HuH-7 (cell line): ENCODE measurements around the gene MTSS2.
"Not testable (repeated sequence)": the region's sequence is repeated elsewhere in the genome, so short reads cannot be mapped to it uniquely, and the experiment has no call there.

Source experiments
- DNase-seq: peaks from one replicate; pipeline ENCODE4 v3.0.0; 2011; ENCODE audit warnings: low spot score

The MTSS2 gene

DNA sequence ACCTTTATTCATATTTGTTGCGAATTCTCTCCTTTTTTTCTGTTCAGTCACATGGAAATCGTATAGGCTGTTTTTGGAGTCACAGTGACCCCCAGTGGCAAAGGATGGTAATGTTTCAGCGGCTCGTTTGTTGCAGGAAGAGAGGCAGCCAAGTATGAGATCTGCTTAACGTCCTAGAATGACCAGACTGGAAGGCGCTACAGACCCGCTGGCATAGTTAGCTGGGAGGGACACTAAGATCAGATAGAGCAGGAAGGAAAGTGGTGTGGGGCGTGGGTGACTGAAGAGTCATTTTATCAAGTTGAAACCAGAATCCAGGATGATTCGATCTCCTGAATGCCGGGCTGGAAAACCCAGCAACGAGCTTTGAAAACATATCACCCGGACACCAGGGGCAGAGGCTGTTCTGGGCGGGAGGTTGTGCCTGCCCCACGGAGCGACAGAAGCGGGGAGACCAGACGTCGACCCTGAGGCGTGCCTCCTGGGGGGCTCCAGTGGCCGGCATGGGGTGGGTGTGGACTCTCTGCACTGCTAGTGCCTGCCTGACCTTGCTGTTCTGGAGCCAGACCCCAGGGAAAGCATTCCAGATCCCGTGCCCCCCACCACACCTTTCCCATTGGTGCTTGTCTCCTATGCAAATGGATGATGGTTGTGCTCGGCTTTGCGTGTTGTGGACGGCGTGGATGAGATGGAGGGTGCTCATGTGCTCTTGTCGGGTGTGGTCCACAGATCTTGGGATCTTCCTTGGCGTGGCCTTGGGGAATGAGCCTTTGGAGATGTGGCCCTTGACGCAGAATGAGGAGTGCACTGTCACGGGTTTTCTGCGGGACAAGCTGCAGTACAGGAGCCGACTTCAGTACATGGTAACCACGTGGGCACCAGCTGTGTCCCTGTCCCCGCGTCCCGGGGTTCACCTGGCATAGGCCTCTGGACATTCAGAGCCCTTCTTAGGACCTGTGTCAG, 31.8 kb downstream of the MTSS2 start:
- peak; percentile 82 for DNase-seq

DNA sequence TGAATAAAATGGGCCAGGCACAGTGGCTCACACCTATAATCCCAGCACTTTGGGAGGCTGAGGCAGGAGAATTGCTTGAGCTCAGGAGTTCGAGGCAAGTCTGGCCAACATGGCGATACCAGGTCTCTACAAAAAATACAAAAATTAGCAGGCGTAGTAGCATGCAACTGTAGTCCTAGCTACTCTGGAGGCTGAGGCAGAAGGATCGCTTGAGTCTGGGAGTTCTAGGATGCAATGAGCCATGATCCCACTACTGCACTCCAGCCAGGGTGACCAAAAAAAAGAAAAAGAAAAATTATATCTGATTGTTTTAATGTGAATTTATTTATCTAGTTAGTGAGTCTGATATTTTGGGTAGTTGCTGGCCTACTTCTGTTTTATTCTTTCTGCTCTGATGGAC, 32.4 kb downstream of the MTSS2 start:
- DNase-seq, result no peak

DNA sequence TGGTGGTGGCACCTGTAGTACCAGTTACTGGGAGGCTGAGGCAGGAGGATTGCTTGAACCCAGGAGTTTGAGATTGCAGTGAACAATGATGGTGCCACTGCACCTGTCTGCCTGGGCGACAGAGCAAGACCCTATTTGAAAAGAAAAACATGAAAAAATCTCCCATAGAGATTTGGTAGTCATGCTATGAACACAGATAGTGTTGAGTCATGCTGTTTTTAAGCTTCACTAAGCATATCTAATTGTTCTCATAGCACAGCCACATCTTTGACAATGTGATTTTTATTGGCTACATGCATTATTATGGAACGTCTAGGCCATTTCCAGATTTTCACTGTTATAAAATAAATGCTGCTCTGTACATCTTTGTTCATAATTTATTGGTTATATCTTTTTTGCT, 33.5 kb downstream of the MTSS2 start:
- DNase-seq, result no peak

DNA sequence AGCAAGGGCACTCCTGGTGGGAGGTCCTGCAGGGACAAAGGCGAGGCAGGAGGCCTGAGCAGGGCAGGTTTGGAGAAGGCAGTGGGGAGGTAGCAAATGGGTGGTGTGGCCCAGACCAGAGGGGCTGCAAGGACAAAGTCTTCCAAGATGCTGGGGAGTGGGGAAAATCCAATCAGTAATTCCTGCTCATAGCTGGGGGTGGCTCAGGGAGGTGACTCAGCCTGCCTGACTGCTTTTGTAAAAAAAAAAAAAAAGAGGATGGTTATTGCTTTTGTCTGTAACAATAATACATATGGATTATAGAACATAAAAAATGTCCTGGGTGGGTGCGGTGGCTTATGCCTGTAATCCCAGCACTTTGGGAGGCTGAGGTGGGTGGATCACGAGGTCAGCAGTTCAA, 34.3 kb downstream of the MTSS2 start:
- DNase-seq, result no peak

DNA sequence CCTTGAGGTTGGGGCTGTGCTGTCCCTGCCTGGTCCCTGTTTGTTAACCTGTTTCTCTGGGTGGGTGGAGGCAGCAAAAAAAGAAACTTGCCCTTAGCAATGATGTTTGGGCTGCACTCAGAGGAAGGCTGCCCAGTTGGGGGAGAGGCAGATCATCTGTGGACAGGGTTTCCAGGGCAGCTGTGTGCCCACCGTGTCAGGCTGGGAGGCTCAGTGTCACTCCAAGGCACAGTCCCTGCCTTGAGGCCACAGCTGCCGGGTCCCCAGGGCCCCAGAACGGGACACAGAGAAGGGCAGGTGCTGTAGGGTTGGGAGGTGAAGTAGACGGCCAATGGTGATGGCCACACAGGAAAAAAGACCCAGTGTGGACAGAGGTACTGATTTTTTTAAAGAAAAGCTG, 35.6 kb downstream of the MTSS2 start:
- DNase-seq, result no peak

DNA sequence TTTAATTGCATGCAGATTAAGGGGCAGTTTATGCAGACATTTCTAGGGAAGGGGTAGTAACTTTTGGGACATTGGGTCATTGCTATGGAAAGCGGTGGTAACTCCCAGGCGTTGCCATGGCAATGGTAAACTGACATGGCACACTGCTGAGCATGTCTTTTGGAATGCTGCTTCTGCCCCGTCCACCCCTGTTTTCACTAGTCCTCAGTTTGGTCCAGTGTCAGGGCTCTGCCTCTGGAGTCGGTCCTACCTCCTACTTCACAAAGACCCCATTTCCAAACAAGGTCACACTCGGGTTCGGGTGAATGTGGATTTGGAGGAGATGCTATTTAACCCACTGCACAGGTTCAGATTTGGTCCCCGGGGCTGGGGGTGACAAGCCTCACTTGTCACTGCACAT, 36.6 kb downstream of the MTSS2 start:
- no peak for DNase-seq

DNA sequence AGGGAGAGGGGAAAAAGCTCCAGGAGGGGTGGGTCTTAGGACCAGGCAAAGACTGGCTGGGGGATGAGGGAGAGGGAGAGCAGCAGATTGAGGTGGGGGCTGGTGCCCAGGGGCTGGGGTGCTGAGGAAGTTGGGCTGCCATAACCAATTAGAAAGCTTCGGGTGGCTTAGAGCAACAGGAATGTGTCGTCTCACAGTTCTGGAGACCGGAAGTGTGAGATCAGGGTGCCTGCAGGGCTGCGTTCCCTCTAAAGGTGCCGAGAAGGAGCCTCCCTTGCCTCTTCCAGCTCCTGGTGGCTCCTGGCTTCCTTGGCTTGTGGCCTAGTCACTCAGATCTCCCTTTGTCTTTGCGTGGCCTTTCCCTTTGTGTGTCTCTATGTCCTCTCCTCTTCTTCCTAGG, 37.2 kb downstream of the MTSS2 start:
- DNase-seq, result no peak

DNA sequence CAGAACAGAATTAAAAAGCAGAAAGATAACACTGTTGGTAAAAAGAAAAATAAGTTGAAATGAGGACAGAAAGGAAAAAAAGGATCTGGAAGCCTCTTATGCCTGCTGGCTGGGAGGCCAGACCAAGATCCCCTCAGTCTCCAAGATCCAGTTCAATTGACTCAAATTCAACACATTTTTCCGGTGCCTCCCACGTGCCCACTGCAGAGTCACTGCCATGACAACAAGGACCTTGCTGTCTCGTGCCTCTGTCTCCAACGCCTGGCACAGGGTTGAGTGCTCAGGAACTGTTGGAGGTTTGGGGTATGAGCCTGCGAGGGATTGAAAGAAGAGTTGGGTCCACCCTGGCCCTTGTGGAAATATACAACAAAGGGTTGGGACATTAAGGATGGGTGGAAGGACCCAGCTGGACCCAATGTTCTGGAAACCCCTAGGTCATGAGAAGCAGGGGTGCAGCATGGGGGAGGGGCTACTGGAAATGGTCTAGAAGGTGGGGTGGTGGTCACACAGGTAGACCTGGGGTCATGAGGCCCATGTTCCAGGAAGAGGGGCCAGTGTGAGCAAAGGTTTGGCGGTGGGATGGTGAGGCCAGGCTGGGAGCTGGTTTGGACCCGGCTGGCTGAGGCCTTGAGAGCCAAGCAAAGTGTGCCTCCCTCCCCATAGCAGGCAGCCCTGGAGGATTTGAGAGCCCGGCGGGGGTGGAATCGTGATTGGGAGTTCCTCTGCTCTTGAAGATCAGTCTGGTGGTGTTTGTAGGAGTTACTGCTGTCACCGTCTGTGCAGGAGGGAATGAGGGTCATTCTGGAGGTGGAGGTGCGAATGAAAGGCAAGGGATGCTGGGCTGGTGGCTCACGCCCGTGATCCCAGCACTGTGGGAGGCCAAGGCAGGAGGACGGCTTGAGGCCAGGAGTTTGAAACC, 38.2 kb downstream of the MTSS2 start:
- DNase-seq, result no peak

DNA sequence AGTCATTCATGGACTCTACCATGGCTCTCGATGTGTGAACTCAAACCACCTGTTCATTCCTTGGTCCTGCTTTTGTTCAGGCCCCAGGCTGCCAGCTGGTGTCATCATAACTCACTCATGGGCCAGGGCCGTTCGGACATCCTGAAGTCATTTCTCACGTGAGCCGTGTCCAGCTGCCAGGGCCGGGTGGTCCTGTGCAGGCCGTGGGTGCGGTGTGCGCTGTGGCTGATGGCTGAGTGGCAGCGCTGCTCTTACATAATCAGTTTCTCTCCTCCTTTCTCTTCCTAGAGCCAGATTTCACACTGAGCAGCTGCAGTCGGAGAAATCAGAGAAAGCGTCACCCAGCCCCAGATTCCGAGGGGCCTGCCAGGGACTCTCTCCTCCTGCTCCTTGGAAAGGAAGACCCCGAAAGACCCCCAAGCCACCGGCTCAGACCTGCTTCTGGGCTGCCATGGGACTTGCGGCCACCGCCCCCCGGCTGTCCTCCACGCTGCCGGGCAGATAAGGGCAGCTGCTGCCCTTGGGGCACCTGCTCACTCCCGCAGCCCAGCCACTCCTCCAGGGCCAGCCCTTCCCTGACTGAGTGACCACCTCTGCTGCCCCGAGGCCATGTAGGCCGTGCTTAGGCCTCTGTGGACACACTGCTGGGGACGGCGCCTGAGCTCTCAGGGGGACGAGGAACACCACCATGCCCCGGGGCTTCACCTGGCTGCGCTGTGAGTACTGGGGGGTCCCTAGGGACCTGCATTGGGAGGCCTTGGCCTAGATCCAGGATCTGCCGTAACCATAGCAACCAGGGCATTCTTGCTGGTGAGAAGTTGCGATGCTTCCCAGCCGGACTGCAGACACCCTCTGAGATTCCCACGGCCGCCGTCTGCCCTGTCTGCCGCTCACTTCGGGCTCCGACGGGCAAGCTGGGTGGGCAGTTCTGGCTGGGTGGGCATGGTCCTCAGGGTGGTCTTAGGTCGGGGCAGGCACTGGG, 39.3 kb downstream of the MTSS2 start, which contains the start of gene IL34:
Gene IL34, plus strand, starts transcription at position 300 of the 982 bp plus-strand sequence. Its CDS starts 389 bp downstream, at position 689.
- no peak for DNase-seq

GRCh38 chr16:70644763-70645597, 40.9 kb downstream of the MTSS2 start:
- DNase-seq, result no peak

GRCh38 chr16:70643264-70643663, 42.6 kb downstream of the MTSS2 start:
- not testable (repeated sequence) for DNase-seq

DNA sequence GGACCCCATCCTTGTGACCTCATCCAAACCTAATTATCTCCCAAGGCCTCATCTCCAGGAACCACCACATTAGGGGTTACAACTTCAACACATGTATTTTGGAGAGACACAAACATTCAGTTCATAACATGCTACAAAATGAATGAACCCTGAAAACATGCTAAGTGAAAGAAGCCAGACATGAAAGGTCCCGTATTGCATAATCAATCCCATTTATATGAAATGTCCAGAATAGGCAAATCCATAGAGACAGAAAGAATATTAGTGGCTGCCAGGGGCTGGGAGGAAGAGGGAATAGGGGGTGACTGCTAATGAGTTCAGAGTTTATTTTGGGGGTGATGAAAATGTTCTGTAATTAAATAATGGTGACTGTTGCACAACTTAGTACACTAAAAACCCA, 43.2 kb downstream of the MTSS2 start:
- DNase-seq, result no peak

DNA sequence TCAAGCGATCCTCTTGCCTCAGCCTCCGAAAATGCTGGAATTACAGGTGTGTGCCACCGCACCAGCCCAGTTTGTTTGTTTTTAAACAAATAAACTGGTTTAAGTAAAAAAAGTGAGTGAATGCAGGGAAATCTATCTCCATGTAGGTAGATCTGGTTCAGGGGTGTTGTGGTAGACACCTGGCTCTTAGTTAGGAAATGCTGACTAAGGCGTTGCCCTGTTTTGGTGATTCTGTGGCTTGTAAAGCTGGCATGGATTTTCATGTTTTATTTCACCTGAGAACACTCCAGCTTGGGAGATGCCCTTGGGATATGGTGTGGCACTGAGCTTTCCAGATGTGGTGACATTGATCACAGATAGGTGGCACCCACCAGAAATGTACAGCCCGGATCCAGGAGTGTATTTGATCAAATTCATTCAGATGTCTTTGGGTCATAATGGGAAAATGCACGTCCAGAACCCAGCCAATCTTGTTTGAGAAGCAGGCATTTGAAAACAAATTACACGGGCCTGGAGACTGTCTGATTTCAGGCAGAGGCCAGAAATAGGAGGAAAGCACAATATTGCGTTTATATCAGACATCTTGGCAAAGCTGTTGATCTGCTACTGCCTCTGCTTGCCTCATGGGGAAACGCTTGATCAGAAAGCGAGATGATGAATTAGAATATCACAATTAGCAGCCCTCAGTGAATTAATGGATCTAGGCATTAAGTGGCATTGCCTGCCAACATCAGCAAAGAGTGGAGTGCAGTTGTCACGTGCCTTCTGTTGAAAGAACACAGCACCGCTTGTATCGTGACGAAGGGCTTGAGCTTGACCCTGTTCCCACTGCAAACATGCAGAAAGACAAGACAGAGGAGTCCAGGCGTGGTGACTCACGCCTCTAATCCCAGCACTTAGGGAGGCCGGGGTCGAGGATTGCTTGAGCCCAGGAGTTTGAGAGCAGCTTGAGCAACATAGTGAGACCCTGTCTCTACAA, 46.8 kb downstream of the MTSS2 start:
- no peak for DNase-seq
